CD14-positive monocyte (primary cell): Measurements from ENCODE around the gene AGBL1. TPM values are rescaled to one million over a fixed set of nuclear protein-coding genes. Genes with fewer than 3 reads are reported as not detected.

Source experiments
- DNase-seq, 3 donors: peaks; one replicate each; pipeline ENCODE4 v3.0.0-alpha.2; 2011 to 2022
- H2AFZ ChIP-seq: 2 replicates; pipeline ENCODE4 v1.6.0; 2012; ENCODE audit warnings: mild to moderate bottlenecking, low read depth, low read length, inconsistent platforms; ENCODE audit not compliant: insufficient read depth, poor library complexity, severe bottlenecking
- H3K27ac ChIP-seq, 2 donors: 1 replicate in 1 of 2; 2 replicates in 1 of 2; pipeline ENCODE4 v1.5.1; 2012 to 2013; ENCODE audit warnings: low read length in 2 of 2, control low read depth in 1 of 2, inconsistent platforms in 1 of 2, low read depth in 1 of 2, mild to moderate bottlenecking in 1 of 2
- H3K27me3 ChIP-seq, 2 donors: one replicate each; pipeline versions ENCODE4 v1.6.0 to v1.6.1; 2011 to 2013; ENCODE audit warnings: low read length in 2 of 2; ENCODE audit not compliant: control insufficient read depth in 2 of 2, insufficient read depth in 2 of 2
- H3K36me3 ChIP-seq, 2 donors: replicated peaks in 1 of 2; 1 replicate in 1 of 2; 2 replicates in 1 of 2; pipeline versions ENCODE4 v1.5.1 to v1.6.1; 2012 to 2013; ENCODE audit warnings: low read length in 2 of 2, control low read depth in 1 of 2, inconsistent platforms in 1 of 2, mild to moderate bottlenecking in 1 of 2; ENCODE audit not compliant: insufficient read depth in 2 of 2, control insufficient read depth in 1 of 2
- H3K4me1 ChIP-seq, 2 donors: 1 replicate in 1 of 2; 2 replicates in 1 of 2; pipeline versions ENCODE4 v1.5.1 to v1.6.1; 2012 to 2013; ENCODE audit warnings: low read length in 2 of 2, control low read depth in 1 of 2, inconsistent platforms in 1 of 2, mild to moderate bottlenecking in 1 of 2, moderate library complexity in 1 of 2; ENCODE audit not compliant: insufficient read depth in 2 of 2, control insufficient read depth in 1 of 2
- H3K4me2 ChIP-seq: replicated peaks from 2 replicates; pipeline ENCODE3; 2012; ENCODE audit warnings: low read length, moderate library complexity, mild to moderate bottlenecking; ENCODE audit not compliant: poor library complexity, severe bottlenecking; ENCODE audit errors: extremely low read depth
- H3K4me3 ChIP-seq, 3 experiments: fragments of 200-600 bp in 1 of 3; sonication (generic) in 1 of 3; replicated peaks in 1 of 3; 1 replicate in 2 of 3; 2 replicates in 1 of 3; pipeline ENCODE4 v1.5.1; 2011 to 2013; ENCODE audit warnings: low read length in 3 of 3, mild to moderate bottlenecking in 3 of 3, control low read depth in 2 of 3, low read depth in 2 of 3, inconsistent platforms in 1 of 3, moderate library complexity in 1 of 3
- H3K79me2 ChIP-seq: 2 replicates; pipeline ENCODE4 v1.6.0; 2012; ENCODE audit warnings: mild to moderate bottlenecking, control low read depth, inconsistent platforms, low read length, moderate library complexity; ENCODE audit not compliant: insufficient read depth
- H3K9ac ChIP-seq: 2 replicates; pipeline ENCODE4 v1.6.0; 2017; ENCODE audit warnings: low read length, mild to moderate bottlenecking; ENCODE audit not compliant: insufficient read depth, poor library complexity, severe bottlenecking
- H3K9me3 ChIP-seq, 2 donors: replicated peaks in 1 of 2; 1 replicate in 1 of 2; 2 replicates in 1 of 2; pipeline versions ENCODE4 v1.5.1 to v1.6.1; 2012 to 2013; ENCODE audit warnings: low read length in 2 of 2, control low read depth in 1 of 2; ENCODE audit not compliant: control insufficient read depth in 1 of 2, insufficient read depth in 1 of 2
- H4K20me1 ChIP-seq: 2 replicates; pipeline ENCODE4 v1.6.0; 2012; ENCODE audit warnings: mild to moderate bottlenecking, low read length, control low read depth, moderate library complexity; ENCODE audit not compliant: insufficient read depth
- H3K27ac Mint-ChIP-seq, 7 donors: one replicate each; pipeline ENCODE4 v1.8.0; 2020; ENCODE audit warnings: mild to moderate bottlenecking in 7 of 7, mixed read lengths in 7 of 7, moderate library complexity in 6 of 7, inconsistent platforms in 2 of 7
- H3K27me3 Mint-ChIP-seq, 3 donors: one replicate each; pipeline ENCODE4 v1.8.0; 2021 to 2022; ENCODE audit warnings: low read depth in 3 of 3, mild to moderate bottlenecking in 3 of 3, mixed read lengths in 3 of 3, moderate library complexity in 3 of 3, inconsistent platforms in 1 of 3
- H3K36me3 Mint-ChIP-seq, 2 donors: one replicate each; pipeline ENCODE4 v1.8.0; 2020; ENCODE audit warnings: mixed read lengths in 2 of 2, inconsistent platforms in 1 of 2, mild to moderate bottlenecking in 1 of 2
- H3K4me1 Mint-ChIP-seq: one replicate; pipeline ENCODE4 v1.8.0; 2020; ENCODE audit warnings: mild to moderate bottlenecking, mixed read lengths
- H3K4me3 Mint-ChIP-seq, 2 donors: one replicate each; pipeline ENCODE4 v1.8.0; 2020; ENCODE audit warnings: mild to moderate bottlenecking in 2 of 2, mixed read lengths in 2 of 2, moderate library complexity in 1 of 2
- H3K9me3 Mint-ChIP-seq, 7 donors: one replicate each; pipeline ENCODE4 v1.8.0; 2020 to 2022; ENCODE audit warnings: mixed read lengths in 7 of 7, mild to moderate bottlenecking in 6 of 7, moderate library complexity in 6 of 7, inconsistent platforms in 2 of 7
- WGBS: methylation state at CpG from one replicate; pipeline ENCODE4 v1.1.5; 2013; ENCODE audit warnings: missing lambda C conversion rate; ENCODE audit not compliant: insufficient coverage; 5-methylcytosine and 5-hydroxymethylcytosine counted together
- intact Hi-C, 2 donors: fragments of 100-400 bp; cut with micrococcal nuclease; formaldehyde crosslinking; loops; one replicate each; pipeline versions ENCODE4 v1.15.0 to v1.15.1; 2023
- polyA plus RNA-seq, 3 donors: library from polyadenylated mRNA; depleted of rRNA in 1 of 3; unstranded in 2 of 3; stranded (reverse) in 1 of 3; fragments of 300-500 nt in 2 of 3; fragments of >200 nt in 1 of 3; fragmentation: Illumina TruSeq in 2 of 3; gene quantifications; 1 replicate in 2 of 3; 2 replicates in 1 of 3; pipeline ENCODE4 v1.2.3, GENCODE V29; 2012 to 2021
- TF ChIP-seq, protein P1 (sequence below): fragments of 200-600 bp; IDR thresholded peaks from one replicate; pipeline ENCODE4 v1.8.0; 2022; ENCODE audit warnings: antibody characterized with exemption, mild to moderate bottlenecking

AGBL1 gene
- polyA plus RNA-seq, 3 donors = not detected

DNA sequence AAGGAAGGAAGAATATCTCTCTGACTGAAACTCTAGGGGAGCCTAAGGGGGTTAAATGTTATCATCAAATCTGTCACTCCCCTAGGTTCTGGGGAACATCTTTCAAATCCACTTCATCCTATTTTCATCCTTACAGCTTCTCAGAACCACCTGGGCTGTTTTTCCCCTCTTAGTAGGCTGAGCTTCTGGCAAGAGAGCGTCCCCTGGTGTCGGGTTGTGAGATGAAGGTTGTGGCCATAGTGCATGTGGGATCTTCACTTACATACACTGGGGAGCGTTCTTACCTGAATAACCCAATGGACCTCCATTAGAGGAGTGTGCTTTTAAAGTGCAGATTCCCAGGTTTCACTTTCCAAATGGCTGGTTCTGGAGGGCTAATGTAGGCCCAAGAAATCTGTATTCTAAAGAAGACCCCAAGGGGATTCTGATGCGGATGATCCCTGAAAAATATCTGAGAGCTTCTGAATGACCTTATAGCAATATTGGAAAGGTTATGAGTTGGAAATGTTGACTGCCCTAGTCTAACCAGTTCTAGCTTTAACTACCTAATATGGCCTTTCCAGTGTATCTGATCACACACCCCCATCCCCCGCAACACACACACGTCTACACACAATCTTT is 663.7 kb downstream of the AGBL1 start:
- no peak for DNase-seq
- TF ChIP-seq, protein P1, sequence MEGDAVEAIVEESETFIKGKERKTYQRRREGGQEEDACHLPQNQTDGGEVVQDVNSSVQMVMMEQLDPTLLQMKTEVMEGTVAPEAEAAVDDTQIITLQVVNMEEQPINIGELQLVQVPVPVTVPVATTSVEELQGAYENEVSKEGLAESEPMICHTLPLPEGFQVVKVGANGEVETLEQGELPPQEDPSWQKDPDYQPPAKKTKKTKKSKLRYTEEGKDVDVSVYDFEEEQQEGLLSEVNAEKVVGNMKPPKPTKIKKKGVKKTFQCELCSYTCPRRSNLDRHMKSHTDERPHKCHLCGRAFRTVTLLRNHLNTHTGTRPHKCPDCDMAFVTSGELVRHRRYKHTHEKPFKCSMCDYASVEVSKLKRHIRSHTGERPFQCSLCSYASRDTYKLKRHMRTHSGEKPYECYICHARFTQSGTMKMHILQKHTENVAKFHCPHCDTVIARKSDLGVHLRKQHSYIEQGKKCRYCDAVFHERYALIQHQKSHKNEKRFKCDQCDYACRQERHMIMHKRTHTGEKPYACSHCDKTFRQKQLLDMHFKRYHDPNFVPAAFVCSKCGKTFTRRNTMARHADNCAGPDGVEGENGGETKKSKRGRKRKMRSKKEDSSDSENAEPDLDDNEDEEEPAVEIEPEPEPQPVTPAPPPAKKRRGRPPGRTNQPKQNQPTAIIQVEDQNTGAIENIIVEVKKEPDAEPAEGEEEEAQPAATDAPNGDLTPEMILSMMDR = no peak
- no peaks in the 10 kb centered on the region for H3K9me3 ChIP-seq
- H3K27me3 ChIP-seq = no peaks in the 10 kb centered on the region
- no peak overlapping the region for H3K4me2 ChIP-seq
- Mint-ChIP-seq H3K4me3 (no peak overlapping the region), H3K27me3 (peaks cover 0 to 2% (median 0%) of the 10 kb centered on the region in 3 donors), H3K27ac (no peak overlapping the region), H3K4me1 (no peaks in the 10 kb centered on the region), H3K9me3 (peaks cover 0 to 5% (median 1%) of the 10 kb centered on the region in 7 donors), H3K36me3 (no peaks in the 10 kb centered on the region)
- no peak overlapping the region for H3K4me3 ChIP-seq
- no CpG with 5 or more reads among the region's 6 CpGs for WGBS
- no peaks in the 10 kb centered on the region for H3K4me1 ChIP-seq
- no peaks in the 10 kb centered on the region for H3K36me3 ChIP-seq
- H4K20me1 ChIP-seq = no peaks in the 10 kb centered on the region
- no peaks in the 10 kb centered on the region for H3K79me2 ChIP-seq
- no peak overlapping the region for H2AFZ ChIP-seq
- intact Hi-C loops = no loop called here
- no peak overlapping the region for H3K27ac ChIP-seq
- H3K9ac ChIP-seq = no peak overlapping the region

- Histone ChIP-seq H3K27ac (no peak overlapping the region), H3K36me3 (no peaks in the 10 kb centered on the region), H3K4me3 (no peak overlapping the region), H3K4me2 (no peak overlapping the region), H3K4me1 (no peaks in the 10 kb centered on the region), H3K79me2 (no peaks in the 10 kb centered on the region), H3K27me3 (no peaks in the 10 kb centered on the region), H2AFZ (no peak overlapping the region), H3K9me3 (no peaks in the 10 kb centered on the region), H3K9ac (no peak overlapping the region), H4K20me1 (no peaks in the 10 kb centered on the region)
- intact Hi-C loops = no loop called here
- no peak for DNase-seq
- H3K36me3 Mint-ChIP-seq = no peaks in the 10 kb centered on the region
- peaks cover 0 to 5% (median 1%) of the 10 kb centered on the region in 7 donors for H3K9me3 Mint-ChIP-seq
- H3K27ac Mint-ChIP-seq = no peak overlapping the region
- no peaks in the 10 kb centered on the region for H3K4me1 Mint-ChIP-seq
- TF ChIP-seq, protein P1 = no peak
- no peak overlapping the region for H3K4me3 Mint-ChIP-seq
- H3K27me3 Mint-ChIP-seq = peaks cover 0 to 2% (median 0%) of the 10 kb centered on the region in 3 donors
- WGBS = 92% methylated on average over 2 of the region's 7 CpGs
These were observed 664.6 kb downstream of the AGBL1 start for GRCh38 chr15:86744198-86744780.
